ENCODE results near the gene RPS18. TPM values are rescaled to one million over a fixed set of nuclear protein-coding genes. Genes with fewer than 3 reads are reported as not detected.

The RPS18 gene
- 7,769 and 8,323 TPM in 2 replicates for total RNA-seq

GRCh38 chr6:33271468-33272274 lies at the start of gene RPS18, which contains the start of gene VPS52:
Gene RPS18 (plus strand): TSS chr6:33272075. CDS start chr6:33272120, 45 bp downstream.
Gene VPS52 (minus strand): TSS chr6:33271876. CDS start chr6:33271675, 201 bp downstream.

GRCh38 chr6:33276864-33277662 lies 5.2 kb downstream of the RPS18 start, which contains the start of gene B3GALT4:
Gene B3GALT4 (plus strand): TSS chr6:33277123. CDS start chr6:33277420, 297 bp downstream.

GRCh38 chr6:33288921-33289783 lies 17.3 kb downstream of the RPS18 start, which contains the start of the genes PFDN6 and WDR46:
Gene PFDN6 (plus strand): TSS chr6:33289601. CDS start chr6:33289857, 256 bp downstream.
Gene WDR46 (minus strand): TSS chr6:33289239. CDS start chr6:33289170, 69 bp downstream.

GRCh38 chr6:33298773-33299236 lies 26.9 kb downstream of the RPS18 start, which contains the start of gene RGL2:
Gene RGL2 (minus strand): TSS chr6:33298942. CDS start chr6:33298610, 332 bp downstream.

GRCh38 chr6:33313709-33314514 lies 42.0 kb downstream of the RPS18 start, which contains the start of gene TAPBP:
Gene TAPBP (minus strand): TSS chr6:33314078. CDS start chr6:33314041, 37 bp downstream.

GRCh38 chr6:33317669-33318425 lies 46.0 kb downstream of the RPS18 start, which contains the start of gene ZBTB22:
Gene ZBTB22 (minus strand): TSS chr6:33317744. CDS start chr6:33316916, 828 bp downstream.

Other genes starting within 250 kb of the RPS18 start
- gene HLA-DPA1, start 198.4 kb upstream of the RPS18 start, total RNA-seq, result 2.8 TPM in 1 of 2 replicates, not detected in the other
- 2.3 and 15.9 TPM in 2 replicates for gene HLA-DPB1, start 196.1 kb upstream of the RPS18 start, total RNA-seq
- 0.14 and 0.46 TPM in 2 replicates for gene COL11A2, start 79.6 kb upstream of the RPS18 start, total RNA-seq
- gene RXRB, start 71.4 kb upstream of the RPS18 start, total RNA-seq, result 20.8 and 23.5 TPM in 2 replicates
- 169 and 203 TPM in 2 replicates for gene SLC39A7, start 71.2 kb upstream of the RPS18 start, total RNA-seq
- 4.8 and 7.4 TPM in 2 replicates for gene HSD17B8, start 67.4 kb upstream of the RPS18 start, total RNA-seq
- 26.2 and 38.6 TPM in 2 replicates for gene RING1, start 63.6 kb upstream of the RPS18 start, total RNA-seq
- 36.6 and 36.8 TPM in 2 replicates for gene VPS52, start 199 bp upstream of the RPS18 start, total RNA-seq
- 7.1 and 8.8 TPM in 2 replicates for gene B3GALT4, start 5.0 kb downstream of the RPS18 start, total RNA-seq
- gene WDR46, start 17.2 kb downstream of the RPS18 start, total RNA-seq, result 88.8 and 89.3 TPM in 2 replicates
- 46.4 and 56.6 TPM in 2 replicates for gene PFDN6, start 17.5 kb downstream of the RPS18 start, total RNA-seq
- 11.4 and 17.9 TPM in 2 replicates for gene RGL2, start 26.9 kb downstream of the RPS18 start, total RNA-seq
- 44.2 and 51.1 TPM in 2 replicates for gene TAPBP, start 42.0 kb downstream of the RPS18 start, total RNA-seq
- gene ZBTB22, start 45.7 kb downstream of the RPS18 start, total RNA-seq, result 18.6 and 20.2 TPM in 2 replicates
- 48.2 and 53.4 TPM in 2 replicates for gene DAXX, start 50.9 kb downstream of the RPS18 start, total RNA-seq
- 1.3 and 1.4 TPM in 2 replicates for gene KIFC1, start 119.7 kb downstream of the RPS18 start, total RNA-seq
- 17.1 and 20.0 TPM in 2 replicates for gene PHF1, start 138.9 kb downstream of the RPS18 start, total RNA-seq
- 145 and 158 TPM in 2 replicates for gene CUTA, start 146.0 kb downstream of the RPS18 start, total RNA-seq
- 1.7 and 3.9 TPM in 2 replicates for gene SYNGAP1, start 148.0 kb downstream of the RPS18 start, total RNA-seq
- gene ZBTB9, start 182.5 kb downstream of the RPS18 start, total RNA-seq, result 2.8 and 4.1 TPM in 2 replicates

Data from smooth muscle cell of bladder (primary cell).